ENCODE data around the gene PI4KA.
"Not testable (repeated sequence)": the region's sequence is repeated elsewhere in the genome, so short reads cannot be mapped to it uniquely, and the experiment has no call there.

DNA sequence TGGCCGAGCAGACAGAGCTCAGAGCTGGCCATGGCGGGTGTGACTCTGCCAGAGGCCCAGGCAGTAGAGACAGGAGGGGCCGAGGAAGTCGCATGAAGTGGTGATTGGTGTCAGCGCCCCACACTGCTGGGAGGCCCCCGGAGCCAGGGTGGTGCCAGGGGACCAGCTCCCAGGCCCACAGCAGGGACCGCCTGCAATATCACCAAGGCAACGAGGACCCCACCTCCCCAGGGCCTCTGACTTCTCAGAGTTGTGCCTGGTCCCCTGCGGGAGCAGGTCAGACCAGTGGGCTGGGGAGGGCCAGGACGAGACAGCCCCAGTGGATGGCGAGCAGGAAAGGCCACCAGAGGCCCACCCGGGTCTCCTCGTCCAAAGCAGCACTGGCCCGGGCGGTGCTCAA lies 189.1 kb downstream of the PI4KA start:
- TF ChIP-seq, protein P1, sequence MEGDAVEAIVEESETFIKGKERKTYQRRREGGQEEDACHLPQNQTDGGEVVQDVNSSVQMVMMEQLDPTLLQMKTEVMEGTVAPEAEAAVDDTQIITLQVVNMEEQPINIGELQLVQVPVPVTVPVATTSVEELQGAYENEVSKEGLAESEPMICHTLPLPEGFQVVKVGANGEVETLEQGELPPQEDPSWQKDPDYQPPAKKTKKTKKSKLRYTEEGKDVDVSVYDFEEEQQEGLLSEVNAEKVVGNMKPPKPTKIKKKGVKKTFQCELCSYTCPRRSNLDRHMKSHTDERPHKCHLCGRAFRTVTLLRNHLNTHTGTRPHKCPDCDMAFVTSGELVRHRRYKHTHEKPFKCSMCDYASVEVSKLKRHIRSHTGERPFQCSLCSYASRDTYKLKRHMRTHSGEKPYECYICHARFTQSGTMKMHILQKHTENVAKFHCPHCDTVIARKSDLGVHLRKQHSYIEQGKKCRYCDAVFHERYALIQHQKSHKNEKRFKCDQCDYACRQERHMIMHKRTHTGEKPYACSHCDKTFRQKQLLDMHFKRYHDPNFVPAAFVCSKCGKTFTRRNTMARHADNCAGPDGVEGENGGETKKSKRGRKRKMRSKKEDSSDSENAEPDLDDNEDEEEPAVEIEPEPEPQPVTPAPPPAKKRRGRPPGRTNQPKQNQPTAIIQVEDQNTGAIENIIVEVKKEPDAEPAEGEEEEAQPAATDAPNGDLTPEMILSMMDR (conservative IDR thresholded peaks at IDR 0.05 in 1 of 2, IDR thresholded peaks at IDR 0.05 in 1 of 2; ENCODE audit: extremely low read depth in 1 of 2, insufficient read depth in 1 of 2, low read depth in 1 of 2, low read length in 2 of 2), result not testable (repeated sequence)
- TF ChIP-seq EZH2 (IDR thresholded peaks at IDR 0.05; ENCODE audit: borderline replicate concordance, low read length), result not testable (repeated sequence)

Measured in mammary epithelial cell (primary cell).